ENCODE results near the gene SLC52A3.
A peak's percentile ranks its signal among the peaks of the same experiment; 100 is the strongest.

SLC52A3 gene

GRCh38 chr20:761418-762381 lies 6.6 kb downstream of the SLC52A3 start:
- DNase-seq: no peak
- no peaks in the 10 kb centered on the region for H3K9me3 ChIP-seq (ENCODE audit: insufficient read depth, low read depth, low read length)
- no peak overlapping the region for H3K9ac ChIP-seq (ENCODE audit: low read length)
- peaks cover 3 to 5% of the 10 kb centered on the region in 2 experiments for H3K4me1 ChIP-seq (ENCODE audit: control insufficient read depth in 1 of 2, insufficient read depth in 2 of 2, low read length in 2 of 2)
- no peak overlapping the region for H2BK12ac ChIP-seq (ENCODE audit: low read length)
- no peaks in the 10 kb centered on the region for H3K27me3 ChIP-seq (ENCODE audit: insufficient read depth, low read length)
- H3K79me1 ChIP-seq (ENCODE audit: low read length): no peaks in the 10 kb centered on the region
- peak overlapping the region; percentile 58 for H4K8ac ChIP-seq (ENCODE audit: low read depth, low read length)
- no peak overlapping the region for H3K23ac ChIP-seq (ENCODE audit: low read length)
- H4K91ac ChIP-seq (ENCODE audit: low read depth, low read length): no peak overlapping the region
- H3K4me3 ChIP-seq (ENCODE audit: low read depth, low read length): no peak overlapping the region
- no peaks in the 10 kb centered on the region for H3K79me2 ChIP-seq (ENCODE audit: control insufficient read depth, insufficient read depth, low read length, poor library complexity)
- no peak overlapping the region for H2AK5ac ChIP-seq (ENCODE audit: low read length)
- H4K12ac ChIP-seq (ENCODE audit: low read depth, low read length): no peak overlapping the region
- no peak overlapping the region for H2AFZ ChIP-seq (ENCODE audit: insufficient read depth, low read length, poor library complexity)
- H2BK5ac ChIP-seq (ENCODE audit: low read depth, low read length, poor library complexity): no peak overlapping the region
- H2BK120ac ChIP-seq (ENCODE audit: insufficient read depth, low read length, poor library complexity): no peak overlapping the region
- WGBS (ENCODE audit: extremely low coverage, insufficient coverage, insufficient read length): no CpG with 5 or more reads among the region's 24 CpGs
- no peak overlapping the region for H3K27ac ChIP-seq (ENCODE audit: low read depth, low read length)
- H3K14ac ChIP-seq (ENCODE audit: low read length): peak overlapping the region; percentile 23
- no peaks in the 10 kb centered on the region for H3K36me3 ChIP-seq (ENCODE audit: control insufficient read depth in 1 of 2, insufficient read depth in 2 of 2, low read length in 2 of 2)
- H3K18ac ChIP-seq (ENCODE audit: low read length): no peak overlapping the region
- no peak overlapping the region for H3K4me2 ChIP-seq (ENCODE audit: low read length)
- no peak overlapping the region for H3K4ac ChIP-seq (ENCODE audit: low read depth, low read length)

GRCh38 chr20:760751-761417 lies 7.4 kb downstream of the SLC52A3 start:
- WGBS (ENCODE audit: extremely low coverage, insufficient coverage, insufficient read length): no CpG with 5 or more reads among the region's 44 CpGs
- Histone ChIP-seq H3K4ac (ENCODE audit: low read depth, low read length) (no peak overlapping the region), H3K27ac (ENCODE audit: low read depth, low read length) (no peak overlapping the region), H3K36me3 (ENCODE audit: control insufficient read depth in 1 of 2, insufficient read depth in 2 of 2, low read length in 2 of 2) (no peaks in the 10 kb centered on the region), H3K4me3 (ENCODE audit: low read depth, low read length) (no peak overlapping the region), H3K9me3 (ENCODE audit: insufficient read depth, low read depth, low read length) (no peaks in the 10 kb centered on the region), H2BK120ac (ENCODE audit: insufficient read depth, low read length, poor library complexity) (no peak overlapping the region), H3K4me2 (ENCODE audit: low read length) (peak overlapping the region; percentile 26), H2AFZ (ENCODE audit: insufficient read depth, low read length, poor library complexity) (no peak overlapping the region), H3K79me1 (ENCODE audit: low read length) (no peaks in the 10 kb centered on the region), H2BK12ac (ENCODE audit: low read length) (no peak overlapping the region), H2AK5ac (ENCODE audit: low read length) (no peak overlapping the region), H3K23ac (ENCODE audit: low read length) (no peak overlapping the region), H3K4me1 (ENCODE audit: control insufficient read depth in 1 of 2, insufficient read depth in 2 of 2, low read length in 2 of 2) (peaks cover 3 to 5% of the 10 kb centered on the region in 2 experiments), H2BK5ac (ENCODE audit: low read depth, low read length, poor library complexity) (no peak overlapping the region), H3K9ac (ENCODE audit: low read length) (no peak overlapping the region), H3K27me3 (ENCODE audit: insufficient read depth, low read length) (no peaks in the 10 kb centered on the region), H4K12ac (ENCODE audit: low read depth, low read length) (no peak overlapping the region), H3K18ac (ENCODE audit: low read length) (no peak overlapping the region), H4K91ac (ENCODE audit: low read depth, low read length) (no peak overlapping the region), H4K8ac (ENCODE audit: low read depth, low read length) (peak overlapping the region; percentile 58), H3K79me2 (ENCODE audit: control insufficient read depth, insufficient read depth, low read length, poor library complexity) (no peaks in the 10 kb centered on the region), H3K14ac (ENCODE audit: low read length) (no peak overlapping the region)
- DNase-seq: peak; percentile 43 to 71

GRCh38 chr20:757506-757905 lies 10.8 kb downstream of the SLC52A3 start:
- Histone ChIP-seq H4K8ac (ENCODE audit: low read depth, low read length) (no peak overlapping the region), H3K9ac (ENCODE audit: low read length) (no peak overlapping the region), H3K4ac (ENCODE audit: low read depth, low read length) (no peak overlapping the region), H3K27ac (ENCODE audit: low read depth, low read length) (no peak overlapping the region), H3K9me3 (ENCODE audit: insufficient read depth, low read depth, low read length) (no peaks in the 10 kb centered on the region), H4K12ac (ENCODE audit: low read depth, low read length) (no peak overlapping the region), H2BK120ac (ENCODE audit: insufficient read depth, low read length, poor library complexity) (no peak overlapping the region), H3K4me3 (ENCODE audit: low read depth, low read length) (no peak overlapping the region), H3K36me3 (ENCODE audit: control insufficient read depth in 1 of 2, insufficient read depth in 2 of 2, low read length in 2 of 2) (no peaks in the 10 kb centered on the region), H2BK12ac (ENCODE audit: low read length) (no peak overlapping the region), H3K14ac (ENCODE audit: low read length) (no peak overlapping the region), H3K4me1 (ENCODE audit: control insufficient read depth in 1 of 2, insufficient read depth in 2 of 2, low read length in 2 of 2) (peaks cover 7 to 8% of the 10 kb centered on the region in 2 experiments), H3K18ac (ENCODE audit: low read length) (no peak overlapping the region), H3K23ac (ENCODE audit: low read length) (no peak overlapping the region), H3K4me2 (ENCODE audit: low read length) (no peak overlapping the region), H2AFZ (ENCODE audit: insufficient read depth, low read length, poor library complexity) (no peak overlapping the region), H4K91ac (ENCODE audit: low read depth, low read length) (no peak overlapping the region), H3K79me2 (ENCODE audit: control insufficient read depth, insufficient read depth, low read length, poor library complexity) (no peaks in the 10 kb centered on the region), H2AK5ac (ENCODE audit: low read length) (no peak overlapping the region), H3K27me3 (ENCODE audit: insufficient read depth, low read length) (no peaks in the 10 kb centered on the region), H2BK5ac (ENCODE audit: low read depth, low read length, poor library complexity) (no peak overlapping the region), H3K79me1 (ENCODE audit: low read length) (no peaks in the 10 kb centered on the region)
- WGBS (ENCODE audit: extremely low coverage, insufficient coverage, insufficient read length): no CpG with 5 or more reads among the region's 3 CpGs
- no peak for DNase-seq

GRCh38 chr20:755941-756340 lies 12.4 kb downstream of the SLC52A3 start:
- H4K8ac ChIP-seq (ENCODE audit: low read depth, low read length): no peak overlapping the region
- no peak overlapping the region for H2AK5ac ChIP-seq (ENCODE audit: low read length)
- no peak overlapping the region for H3K23ac ChIP-seq (ENCODE audit: low read length)
- no peak for DNase-seq
- H3K18ac ChIP-seq (ENCODE audit: low read length): no peak overlapping the region
- no peak overlapping the region for H4K91ac ChIP-seq (ENCODE audit: low read depth, low read length)
- no peak overlapping the region for H3K9ac ChIP-seq (ENCODE audit: low read length)
- H3K36me3 ChIP-seq (ENCODE audit: control insufficient read depth in 1 of 2, insufficient read depth in 2 of 2, low read length in 2 of 2): no peaks in the 10 kb centered on the region
- no peaks in the 10 kb centered on the region for H3K79me2 ChIP-seq (ENCODE audit: control insufficient read depth, insufficient read depth, low read length, poor library complexity)
- H2BK120ac ChIP-seq (ENCODE audit: insufficient read depth, low read length, poor library complexity): no peak overlapping the region
- H4K12ac ChIP-seq (ENCODE audit: low read depth, low read length): no peak overlapping the region
- no peak overlapping the region for H2BK12ac ChIP-seq (ENCODE audit: low read length)
- no peaks in the 10 kb centered on the region for H3K9me3 ChIP-seq (ENCODE audit: insufficient read depth, low read depth, low read length)
- no peaks in the 10 kb centered on the region for H3K27me3 ChIP-seq (ENCODE audit: insufficient read depth, low read length)
- H2BK5ac ChIP-seq (ENCODE audit: low read depth, low read length, poor library complexity): no peak overlapping the region
- no peak overlapping the region for H3K4ac ChIP-seq (ENCODE audit: low read depth, low read length)
- no peak overlapping the region for H2AFZ ChIP-seq (ENCODE audit: insufficient read depth, low read length, poor library complexity)
- no peaks in the 10 kb centered on the region for H3K79me1 ChIP-seq (ENCODE audit: low read length)
- no peak overlapping the region for H3K4me2 ChIP-seq (ENCODE audit: low read length)
- no CpG with 5 or more reads among the region's 6 CpGs for WGBS (ENCODE audit: extremely low coverage, insufficient coverage, insufficient read length)
- H3K14ac ChIP-seq (ENCODE audit: low read length): no peak overlapping the region
- H3K4me3 ChIP-seq (ENCODE audit: low read depth, low read length): no peak overlapping the region
- H3K27ac ChIP-seq (ENCODE audit: low read depth, low read length): no peak overlapping the region
- peaks cover 4 to 5% of the 10 kb centered on the region in 2 experiments for H3K4me1 ChIP-seq (ENCODE audit: control insufficient read depth in 1 of 2, insufficient read depth in 2 of 2, low read length in 2 of 2)
